ENCODE data around the gene TTI1.

GRCh38 chr20:38052870-38053269 is 19.6 kb upstream of the TTI1 start:
- TF ChIP-seq POLR2A (IDR thresholded peaks at IDR 0.05; ENCODE audit: low read depth, low read length) (no peak), POLR2AphosphoS5 (IDR thresholded peaks at IDR 0.05; ENCODE audit: low read depth, low read length) (no peak), TAF1 (IDR thresholded peaks at IDR 0.05; ENCODE audit: borderline replicate concordance, low read depth, low read length) (no peak)

Measured in GM12892 (cell line).